Fibroblast of lung (primary cell): ENCODE results near the gene XPR1. TPM values are rescaled to one million over a fixed set of nuclear protein-coding genes. Genes with fewer than 3 reads are reported as not detected.
A peak's percentile ranks its signal among the peaks of the same experiment; 100 is the strongest.
"Not testable (repeated sequence)": the region's sequence is repeated elsewhere in the genome, so short reads cannot be mapped to it uniquely, and the experiment has no call there.

Source experiments
- DNase-seq, 2 donors: peaks; one replicate each; pipeline versions ENCODE4 v3.0.0 to v3.0.0-alpha.2; 2010; ENCODE audit warnings: low read depth in 2 of 2
- H2AFZ ChIP-seq: 2 replicates; pipeline ENCODE4 v1.5.1; 2012; ENCODE audit warnings: low read length, control low read depth, inconsistent platforms
- H3K27ac ChIP-seq: 2 replicates; pipeline ENCODE4 v1.5.1; 2011; ENCODE audit warnings: low read length, control low read depth; ENCODE audit not compliant: insufficient read depth
- H3K27me3 ChIP-seq: 2 replicates; pipeline ENCODE4 v1.5.1; 2011; ENCODE audit warnings: mild to moderate bottlenecking, low read length; ENCODE audit not compliant: control insufficient read depth, insufficient read depth
- H3K36me3 ChIP-seq: 2 replicates; pipeline ENCODE4 v1.5.1; 2011; ENCODE audit warnings: low read length; ENCODE audit not compliant: control insufficient read depth, insufficient read depth
- H3K4me1 ChIP-seq: 2 replicates; pipeline ENCODE4 v1.5.1; 2011; ENCODE audit warnings: low read length; ENCODE audit not compliant: control insufficient read depth, insufficient read depth; ENCODE audit errors: extremely low read depth
- H3K4me2 ChIP-seq: 2 replicates; pipeline ENCODE4 v1.5.1; 2011; ENCODE audit warnings: low read length, control low read depth; ENCODE audit not compliant: insufficient read depth; ENCODE audit errors: extremely low read depth
- H3K4me3 ChIP-seq, 4 experiments: fragments of 200-600 bp in 1 of 4; sonication (generic) in 1 of 4; replicated peaks in 1 of 4; 2 replicates each; pipeline ENCODE4 v1.5.1; 2011 to 2016; ENCODE audit warnings: low read length in 4 of 4, low read depth in 3 of 4, mild to moderate bottlenecking in 3 of 4, control low read depth in 2 of 4, inconsistent platforms in 1 of 4, mixed read lengths in 1 of 4; ENCODE audit not compliant: insufficient read depth in 1 of 4; ENCODE audit errors: control extremely low read depth in 1 of 4
- H3K79me2 ChIP-seq: 2 replicates; pipeline ENCODE4 v1.5.1; 2012; ENCODE audit warnings: mild to moderate bottlenecking, low read length, inconsistent platforms; ENCODE audit not compliant: control insufficient read depth, insufficient read depth
- H3K9ac ChIP-seq: 2 replicates; pipeline ENCODE4 v1.5.1; 2011; ENCODE audit warnings: mild to moderate bottlenecking, low read length, control low read depth; ENCODE audit not compliant: insufficient read depth
- H3K9me3 ChIP-seq: 2 replicates; pipeline ENCODE4 v1.5.1; 2012; ENCODE audit warnings: low read depth, low read length; ENCODE audit not compliant: control insufficient read depth, insufficient read depth
- H4K20me1 ChIP-seq: 2 replicates; pipeline ENCODE4 v1.5.1; 2011; ENCODE audit warnings: low read length; ENCODE audit not compliant: control insufficient read depth, insufficient read depth; ENCODE audit errors: extremely low read depth
- CTCF ChIP-seq, 2 donors: IDR thresholded peaks in 1 of 2; conservative IDR thresholded peaks in 1 of 2; 1 replicate in 1 of 2; 2 replicates in 1 of 2; pipeline ENCODE4 v1.5.1; 2011 to 2012; ENCODE audit warnings: low read length in 2 of 2, control low read depth in 1 of 2, inconsistent platforms in 1 of 2, low read depth in 1 of 2, mild to moderate bottlenecking in 1 of 2
- EZH2 ChIP-seq: IDR thresholded peaks from 2 replicates; pipeline ENCODE4 v1.5.1; 2012; ENCODE audit warnings: low read length, control low read depth, mild to moderate bottlenecking; ENCODE audit errors: missing control alignments
- polyA plus RNA-seq, 2 donors: library from polyadenylated mRNA; depleted of rRNA in 1 of 2; stranded (reverse) in 1 of 2; unstranded in 1 of 2; fragments of >200 nt; gene quantifications; 2 replicates each; pipeline ENCODE4 v1.2.1, GENCODE V29; 2011 to 2012; ENCODE audit warnings: missing spikeins in 1 of 2
- total RNA-seq: library from RNA; depleted of rRNA; stranded (reverse); fragments of >200 nt; gene quantifications from 2 replicates; pipeline ENCODE4 v1.2.1, GENCODE V29; 2014

Gene XPR1
- total and polyA plus RNA-seq, 2 donors (not counting 1 experiment from before 2014, with no cell fraction given), result 18.4 to 31.5 TPM

GRCh38 chr1:180854456-180854855, 222.6 kb downstream of the XPR1 start:
- Histone ChIP-seq H3K79me2 (no peaks in the 10 kb centered on the region), H4K20me1 (no peaks in the 10 kb centered on the region), H3K27ac (no peak overlapping the region), H3K4me1 (no peaks in the 10 kb centered on the region), H3K9me3 (no peaks in the 10 kb centered on the region), H3K4me3 (no peak overlapping the region), H3K27me3 (no peaks in the 10 kb centered on the region), H3K9ac (no peak overlapping the region), H3K4me2 (no peak overlapping the region), H3K36me3 (no peaks in the 10 kb centered on the region), H2AFZ (no peak overlapping the region)
- no peak for TF ChIP-seq CTCF (conservative IDR thresholded peaks at IDR 0.05 in 1 of 2, IDR thresholded peaks at IDR 0.05 in 1 of 2; ENCODE audit: low read depth in 1 of 2, low read length in 2 of 2)
- TF ChIP-seq EZH2, result no peak
- DNase-seq, result peak in 1 of 2 donors; percentile 77

- H3K4me2 ChIP-seq, H3K9me3 ChIP-seq, H3K27ac ChIP-seq, H3K4me3 ChIP-seq, H3K4me1 ChIP-seq, H3K9ac ChIP-seq, H2AFZ ChIP-seq, H3K36me3 ChIP-seq, H3K79me2 ChIP-seq, DNase-seq, H4K20me1 ChIP-seq, H3K27me3 ChIP-seq: not testable (repeated sequence)
These were observed 226.3 kb downstream of the XPR1 start for GRCh38 chr1:180857947-180858725.

GRCh38 chr1:180859306-180859705, 227.5 kb downstream of the XPR1 start:
- H3K4me2 ChIP-seq, result no peak overlapping the region
- H3K9me3 ChIP-seq, result no peaks in the 10 kb centered on the region
- H3K27me3 ChIP-seq, result no peaks in the 10 kb centered on the region
- no peak overlapping the region for H3K9ac ChIP-seq
- DNase-seq, result no peak
- H4K20me1 ChIP-seq, result no peaks in the 10 kb centered on the region
- H3K4me3 ChIP-seq, result no peak overlapping the region
- TF ChIP-seq EZH2, result no peak
- no peaks in the 10 kb centered on the region for H3K4me1 ChIP-seq
- no peaks in the 10 kb centered on the region for H3K79me2 ChIP-seq
- no peaks in the 10 kb centered on the region for H3K36me3 ChIP-seq
- no peak overlapping the region for H2AFZ ChIP-seq
- H3K27ac ChIP-seq, result no peak overlapping the region

GRCh38 chr1:180860535-180860934, 228.7 kb downstream of the XPR1 start:
- H3K9me3 ChIP-seq, result no peaks in the 10 kb centered on the region
- no peak overlapping the region for H2AFZ ChIP-seq
- H3K27ac ChIP-seq, result no peak overlapping the region
- no peak overlapping the region for H3K9ac ChIP-seq
- no peaks in the 10 kb centered on the region for H3K79me2 ChIP-seq
- DNase-seq, result no peak
- H4K20me1 ChIP-seq, result no peaks in the 10 kb centered on the region
- H3K36me3 ChIP-seq, result no peaks in the 10 kb centered on the region
- TF ChIP-seq CTCF (conservative IDR thresholded peaks at IDR 0.05 in 1 of 2, IDR thresholded peaks at IDR 0.05 in 1 of 2; ENCODE audit: low read depth in 1 of 2, low read length in 2 of 2) (no peak), EZH2 (no peak)
- no peak overlapping the region for H3K4me2 ChIP-seq
- no peaks in the 10 kb centered on the region for H3K4me1 ChIP-seq
- no peak overlapping the region for H3K4me3 ChIP-seq
- H3K27me3 ChIP-seq, result no peaks in the 10 kb centered on the region
